ENCODE measurements around the gene NUTF2. TPM values are rescaled to one million over a fixed set of nuclear protein-coding genes. Genes with fewer than 3 reads are reported as not detected.
A peak's percentile ranks its signal among the peaks of the same experiment; 100 is the strongest.
"Not testable (repeated sequence)": the region's sequence is repeated elsewhere in the genome, so short reads cannot be mapped to it uniquely, and the experiment has no call there.

The NUTF2 gene
- polyA plus RNA-seq, 10 donors: 104 to 135 (median 122) TPM

- DNase-seq: peak; percentile 76 to 82 (median 82)
These were observed 35.8 kb downstream of the NUTF2 start for GRCh38 chr16:67882374-67883145.

- DNase-seq: no peak
These were observed 36.6 kb downstream of the NUTF2 start for GRCh38 chr16:67883146-67883871.

- peak in 1 of 3 donors; percentile 57 for DNase-seq
These were observed 37.1 kb downstream of the NUTF2 start for GRCh38 chr16:67883872-67884261.

GRCh38 chr16:67884684-67885083, 38.0 kb downstream of the NUTF2 start, which contains the start of gene NRN1L:
NRN1L (plus strand) TSS chr16:67884885; CDS start chr16:67884904, 19 bp downstream.
- peak; percentile 82 to 95 (median 91) for DNase-seq

GRCh38 chr16:67885545-67885944, 38.8 kb downstream of the NUTF2 start:
- no peak for DNase-seq

- DNase-seq: no peak
These were observed 39.2 kb downstream of the NUTF2 start for GRCh38 chr16:67885976-67886375.

GRCh38 chr16:67886387-67886786, 39.7 kb downstream of the NUTF2 start:
- DNase-seq: no peak

GRCh38 chr16:67888331-67888730, 41.6 kb downstream of the NUTF2 start:
- peak in 1 of 3 donors; percentile 31 for DNase-seq

- no peak for DNase-seq
These were observed 45.6 kb downstream of the NUTF2 start for GRCh38 chr16:67892375-67892774.

- DNase-seq: peak; percentile 95 to 98 (median 97)
These were observed 46.4 kb downstream of the NUTF2 start, which contains the start of gene PSKH1 for GRCh38 chr16:67892899-67893742. PSKH1 (plus strand) TSS chr16:67893254; CDS start chr16:67908750, 15,496 bp downstream.

- no peak for DNase-seq
These were observed 47.1 kb downstream of the NUTF2 start for GRCh38 chr16:67893743-67894399.

GRCh38 chr16:67897231-67897630, 50.5 kb downstream of the NUTF2 start:
- DNase-seq: no peak

- no peak for DNase-seq
These were observed 55.0 kb downstream of the NUTF2 start for GRCh38 chr16:67901734-67902133.

- DNase-seq: no peak
These were observed 56.1 kb downstream of the NUTF2 start for GRCh38 chr16:67902831-67903230.

- DNase-seq: no peak
These were observed 60.9 kb downstream of the NUTF2 start for GRCh38 chr16:67907397-67908180.

GRCh38 chr16:67909056-67909742, 62.5 kb downstream of the NUTF2 start:
- DNase-seq: no peak

- peak in 2 of 3 donors; percentile 46 to 65 for DNase-seq
These were observed 63.4 kb downstream of the NUTF2 start for GRCh38 chr16:67910158-67910557.

- no peak for DNase-seq
These were observed 68.2 kb downstream of the NUTF2 start for GRCh38 chr16:67914758-67915495.

GRCh38 chr16:67915496-67915769, 68.7 kb downstream of the NUTF2 start:
- DNase-seq: not testable (repeated sequence)
